H1 (cell line): ENCODE measurements around the gene AAK1. TPM values are rescaled to one million over a fixed set of nuclear protein-coding genes. Genes with fewer than 3 reads are reported as not detected.

Source experiments
- CHD7 ChIP-seq: fragments of 300-600 bp; sonication (generic); IDR thresholded peaks from 2 replicates; pipeline ENCODE4 v1.7.1; 2012; ENCODE audit warnings: low read length, moderate library complexity, mild to moderate bottlenecking, inconsistent platforms; ENCODE audit not compliant: insufficient replicate concordance
- JUN ChIP-seq: IDR thresholded peaks from 2 replicates; pipeline ENCODE4 v1.6.1; 2011; ENCODE audit warnings: low read depth, mild to moderate bottlenecking, improper control_type of control experiment, low read length
- polyA plus RNA-seq, 7 experiments: library from polyadenylated mRNA; depleted of rRNA in 3 of 7; stranded (reverse) in 5 of 7; unstranded in 2 of 7; fragments of >200 nt in 5 of 7; fragments of 200-250 nt in 2 of 7; gene quantifications; 1 replicate in 5 of 7; 2 replicates in 1 of 7; 4 replicates in 1 of 7; pipeline versions ENCODE4 v1.2.1 to v1.2.3, GENCODE V29; 2011 to 2013; ENCODE audit warnings: missing spikeins in 2 of 7, mixed read lengths in 2 of 7
- total RNA-seq: library from RNA; stranded (reverse); fragmentation: NEBNext Ultra II Directional; extraction: Animal tissue kit (Norgen Biotek cat#: 25700); gene quantifications from 2 replicates; pipeline ENCODE4 v1.2.1, GENCODE V29; 2021

Gene AAK1
- total and polyA plus RNA-seq, 2 of the 8 experiments (the other 6 are each of a cell fraction or from before 2014, with no cell fraction given): 10.0 to 40.5 TPM

- TF ChIP-seq CHD7 (no peak), JUN (no peak)
Observed at GRCh38 chr2:69518841-69519240, 124.7 kb downstream of the AAK1 start (continued).
